ENCODE measurements around the gene NCAPD2.

GRCh38 chr12:6530576-6531260 lies 36.8 kb downstream of the NCAPD2 start:
- TF ChIP-seq, protein P1, sequence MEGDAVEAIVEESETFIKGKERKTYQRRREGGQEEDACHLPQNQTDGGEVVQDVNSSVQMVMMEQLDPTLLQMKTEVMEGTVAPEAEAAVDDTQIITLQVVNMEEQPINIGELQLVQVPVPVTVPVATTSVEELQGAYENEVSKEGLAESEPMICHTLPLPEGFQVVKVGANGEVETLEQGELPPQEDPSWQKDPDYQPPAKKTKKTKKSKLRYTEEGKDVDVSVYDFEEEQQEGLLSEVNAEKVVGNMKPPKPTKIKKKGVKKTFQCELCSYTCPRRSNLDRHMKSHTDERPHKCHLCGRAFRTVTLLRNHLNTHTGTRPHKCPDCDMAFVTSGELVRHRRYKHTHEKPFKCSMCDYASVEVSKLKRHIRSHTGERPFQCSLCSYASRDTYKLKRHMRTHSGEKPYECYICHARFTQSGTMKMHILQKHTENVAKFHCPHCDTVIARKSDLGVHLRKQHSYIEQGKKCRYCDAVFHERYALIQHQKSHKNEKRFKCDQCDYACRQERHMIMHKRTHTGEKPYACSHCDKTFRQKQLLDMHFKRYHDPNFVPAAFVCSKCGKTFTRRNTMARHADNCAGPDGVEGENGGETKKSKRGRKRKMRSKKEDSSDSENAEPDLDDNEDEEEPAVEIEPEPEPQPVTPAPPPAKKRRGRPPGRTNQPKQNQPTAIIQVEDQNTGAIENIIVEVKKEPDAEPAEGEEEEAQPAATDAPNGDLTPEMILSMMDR (IDR thresholded peaks at IDR 0.05), result no peak
- TF ChIP-seq USF2 (IDR thresholded peaks at IDR 0.05; ENCODE audit: borderline replicate concordance, low read depth, low read length) (no peak), PBX3 (IDR thresholded peaks at IDR 0.05) (no peak), POLR2AphosphoS5 (IDR thresholded peaks at IDR 0.05; ENCODE audit: low read depth, low read length) (no peak), EZH2phosphoT487 (IDR thresholded peaks at IDR 0.05; ENCODE audit: borderline replicate concordance, low read depth) (no peak), GATA2 (CRISPR knock-in tag; IDR thresholded peaks at IDR 0.05) (no peak), SIN3A (IDR thresholded peaks at IDR 0.05; ENCODE audit: borderline replicate concordance, low read depth, low read length) (no peak)
